ENCODE results near the gene ZNF536. TPM values are rescaled to one million over a fixed set of nuclear protein-coding genes. Genes with fewer than 3 reads are reported as not detected.
"Not testable (repeated sequence)": the region's sequence is repeated elsewhere in the genome, so short reads cannot be mapped to it uniquely, and the experiment has no call there.

Gene ZNF536
- total RNA-seq, 1 donor from 2014 or later: 11.9 TPM

- peak; percentile 56 for DNase-seq (ENCODE audit: low spot score)
- intact Hi-C loops (cut with DNase I): no loop called here
These were observed 58.1 kb downstream of the ZNF536 start for GRCh38 chr19:30430206-30430734.

GRCh38 chr19:30431591-30431990 lies 59.4 kb downstream of the ZNF536 start:
- DNase-seq (ENCODE audit: low spot score): peak; percentile 53
- intact Hi-C loops (cut with DNase I): no loop called here

DNA sequence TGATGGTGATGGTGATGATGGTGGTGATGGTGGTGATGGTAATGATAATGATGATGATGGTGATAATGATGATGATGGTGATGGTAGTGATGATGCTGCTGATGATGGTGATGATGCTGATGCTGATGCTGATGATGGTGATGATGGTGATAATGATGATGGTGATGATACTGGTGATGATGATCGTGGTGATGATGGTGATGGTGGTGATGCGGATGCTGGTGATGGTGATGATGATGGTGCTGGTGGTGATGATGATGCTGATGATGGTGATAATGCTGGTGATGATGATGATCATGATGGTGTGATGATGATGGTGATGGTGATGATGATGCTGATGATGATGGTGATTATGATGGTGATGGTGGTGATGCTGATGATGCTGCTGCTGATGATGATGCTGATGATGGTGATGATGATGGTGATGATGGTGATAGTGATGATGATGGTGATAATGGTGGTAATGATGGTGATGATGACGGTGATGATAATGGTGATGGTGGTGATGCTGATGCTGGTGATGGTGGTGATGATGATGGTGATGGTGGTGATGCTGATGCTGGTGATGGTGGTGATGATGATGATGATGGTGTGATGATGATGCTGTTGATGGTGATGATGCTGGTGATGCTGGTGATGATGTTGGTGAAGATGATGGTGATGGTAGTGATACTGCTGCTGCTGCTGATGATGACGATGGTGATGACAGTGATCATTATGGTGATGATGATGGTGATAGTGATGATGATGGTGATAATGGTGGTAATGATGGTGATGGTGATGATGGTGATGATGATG lies 62.8 kb downstream of the ZNF536 start:
- intact Hi-C loops (cut with DNase I): no loop called here
- DNase-seq (ENCODE audit: low spot score): no peak

DNA sequence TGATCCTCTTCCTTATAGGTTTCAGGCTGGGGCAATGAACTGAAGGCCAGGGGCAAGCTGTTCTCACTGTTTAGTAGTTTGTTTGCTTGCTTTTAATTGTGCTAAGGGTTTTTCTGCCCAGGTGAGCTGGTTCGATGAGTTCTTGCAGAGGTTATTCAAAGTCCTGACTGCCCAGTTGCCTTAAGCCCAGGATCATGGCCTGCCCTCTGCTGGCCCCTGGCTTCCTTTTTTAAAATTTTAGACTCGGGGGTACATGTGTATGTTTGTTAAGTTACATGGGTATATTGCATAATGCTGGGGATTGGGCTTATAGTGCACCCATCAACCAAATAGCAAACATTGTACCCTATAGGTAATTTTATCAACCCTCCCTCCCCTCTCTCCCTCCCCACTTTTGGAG lies 65.7 kb downstream of the ZNF536 start:
- intact Hi-C loops (cut with DNase I): no loop called here
- no peak for DNase-seq (ENCODE audit: low spot score)

- intact Hi-C loops (cut with DNase I): no loop called here
- DNase-seq (ENCODE audit: low spot score): no peak
These were observed 67.1 kb downstream of the ZNF536 start for GRCh38 chr19:30439310-30439709.

DNA sequence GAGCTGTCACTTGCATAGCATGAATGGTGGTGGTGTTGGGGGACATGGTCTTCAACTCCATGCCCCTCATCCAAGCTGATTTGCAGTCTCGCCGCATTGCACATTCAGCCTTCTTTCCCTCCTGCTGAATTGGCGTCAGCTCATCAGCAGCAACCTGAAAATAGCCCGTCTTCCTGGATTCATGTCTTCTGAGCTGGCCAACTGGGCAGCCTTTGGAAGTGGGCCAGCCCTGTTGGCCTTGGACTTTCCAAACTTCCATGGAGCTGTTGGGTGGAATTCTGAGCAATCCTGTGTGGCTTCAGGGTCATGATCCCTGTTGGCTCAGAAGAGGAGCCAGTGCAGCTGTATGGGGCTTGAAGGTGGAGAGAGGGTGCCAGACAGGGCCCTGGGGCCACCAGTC lies 68.8 kb downstream of the ZNF536 start:
- no peak for DNase-seq (ENCODE audit: low spot score)

DNA sequence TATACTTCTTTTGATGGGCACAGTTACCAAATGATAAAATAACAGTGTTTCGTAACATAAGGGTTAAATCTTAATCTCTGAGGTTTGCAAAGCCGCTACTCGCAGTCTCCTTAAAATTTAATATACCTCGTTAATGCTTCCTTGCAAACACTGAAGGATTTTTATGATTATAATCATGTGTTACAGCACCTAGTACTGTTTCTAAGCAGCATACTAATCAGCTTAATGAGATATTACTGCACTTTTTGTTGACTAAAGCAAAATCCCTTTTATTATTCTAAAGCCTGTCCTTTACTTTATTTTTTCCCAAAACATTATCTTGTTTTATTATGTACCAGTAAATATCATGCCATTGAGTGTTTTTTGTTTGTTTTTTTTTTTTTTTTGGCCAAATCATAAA lies 70.5 kb downstream of the ZNF536 start:
- DNase-seq (ENCODE audit: low spot score): no peak
- intact Hi-C loops (cut with DNase I): no loop called here

More for the DNA sequence above, 68.8 kb downstream of the ZNF536 start:
- intact Hi-C loops (cut with DNase I): no loop called here

DNA sequence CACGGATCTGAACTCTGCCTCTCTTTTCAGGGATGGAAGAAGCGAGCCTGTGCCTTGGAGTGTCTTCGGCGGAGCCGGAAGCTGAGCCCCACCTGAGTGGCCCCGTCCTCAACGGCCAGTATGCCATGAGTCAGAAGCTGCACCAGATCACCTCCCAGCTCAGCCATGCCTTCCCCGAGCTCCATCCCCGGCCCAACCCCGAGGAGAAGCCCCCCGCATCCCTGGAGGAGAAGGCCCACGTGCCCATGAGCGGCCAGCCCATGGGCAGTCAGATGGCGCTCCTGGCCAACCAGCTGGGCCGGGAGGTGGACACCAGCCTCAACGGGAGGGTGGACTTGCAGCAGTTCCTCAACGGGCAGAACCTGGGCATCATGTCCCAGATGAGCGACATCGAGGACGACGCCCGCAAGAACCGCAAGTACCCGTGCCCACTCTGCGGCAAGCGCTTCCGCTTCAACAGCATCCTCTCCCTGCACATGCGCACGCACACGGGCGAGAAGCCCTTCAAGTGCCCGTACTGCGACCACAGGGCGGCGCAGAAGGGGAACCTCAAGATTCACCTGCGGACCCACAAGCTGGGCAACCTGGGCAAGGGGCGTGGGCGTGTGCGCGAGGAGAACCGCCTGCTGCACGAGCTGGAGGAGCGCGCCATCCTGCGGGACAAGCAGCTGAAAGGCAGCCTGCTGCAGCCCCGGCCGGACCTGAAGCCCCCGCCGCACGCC lies 71.5 kb downstream of the ZNF536 start:
- DNase-seq (ENCODE audit: low spot score): no peak
- intact Hi-C loops (cut with DNase I): no loop called here

GRCh38 chr19:30444253-30444671 lies 72.1 kb downstream of the ZNF536 start:
- intact Hi-C loops (cut with DNase I): no loop called here
- no peak for DNase-seq (ENCODE audit: low spot score)

GRCh38 chr19:30444686-30445232 lies 72.6 kb downstream of the ZNF536 start:
- intact Hi-C loops (cut with DNase I): no loop called here

GRCh38 chr19:30445385-30445784 lies 73.2 kb downstream of the ZNF536 start:
- no peak for DNase-seq (ENCODE audit: low spot score)
- intact Hi-C loops (cut with DNase I): no loop called here

More at GRCh38 chr19:30444686-30445232, 72.6 kb downstream of the ZNF536 start:
- DNase-seq (ENCODE audit: low spot score): no peak

DNA sequence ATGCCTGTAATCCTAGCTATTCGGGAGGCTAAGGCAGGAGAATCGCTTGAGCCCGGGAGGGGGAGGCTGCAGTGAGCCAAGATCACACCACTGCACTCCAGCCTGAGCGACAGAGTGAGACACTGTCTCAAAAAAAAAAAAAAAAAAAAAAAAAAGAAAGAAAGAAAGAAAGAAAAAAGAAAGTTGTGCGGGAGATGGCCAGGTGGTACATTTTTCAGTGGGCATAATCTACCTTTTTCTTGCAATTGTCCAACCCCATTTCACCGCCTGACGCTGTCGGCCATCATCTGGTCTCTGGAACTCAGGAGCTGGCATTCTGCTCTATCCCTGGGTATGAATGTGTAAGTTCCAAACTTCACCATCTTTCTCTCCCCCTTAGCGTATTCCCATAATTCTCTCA lies 73.9 kb downstream of the ZNF536 start:
- intact Hi-C loops (cut with DNase I): not testable (repeated sequence)

GRCh38 chr19:30446850-30447552 lies 74.8 kb downstream of the ZNF536 start:
- intact Hi-C loops (cut with DNase I): no loop called here
- no peak for DNase-seq (ENCODE audit: low spot score)

More for the DNA sequence above, 73.9 kb downstream of the ZNF536 start:
- not testable (repeated sequence) for DNase-seq (ENCODE audit: low spot score)

- intact Hi-C loops (cut with DNase I): no loop called here
- no peak for DNase-seq (ENCODE audit: low spot score)
These were observed 75.3 kb downstream of the ZNF536 start for GRCh38 chr19:30447553-30447870.

- intact Hi-C loops (cut with DNase I): no loop called here
These were observed 76.3 kb downstream of the ZNF536 start for GRCh38 chr19:30448386-30449077.

DNA sequence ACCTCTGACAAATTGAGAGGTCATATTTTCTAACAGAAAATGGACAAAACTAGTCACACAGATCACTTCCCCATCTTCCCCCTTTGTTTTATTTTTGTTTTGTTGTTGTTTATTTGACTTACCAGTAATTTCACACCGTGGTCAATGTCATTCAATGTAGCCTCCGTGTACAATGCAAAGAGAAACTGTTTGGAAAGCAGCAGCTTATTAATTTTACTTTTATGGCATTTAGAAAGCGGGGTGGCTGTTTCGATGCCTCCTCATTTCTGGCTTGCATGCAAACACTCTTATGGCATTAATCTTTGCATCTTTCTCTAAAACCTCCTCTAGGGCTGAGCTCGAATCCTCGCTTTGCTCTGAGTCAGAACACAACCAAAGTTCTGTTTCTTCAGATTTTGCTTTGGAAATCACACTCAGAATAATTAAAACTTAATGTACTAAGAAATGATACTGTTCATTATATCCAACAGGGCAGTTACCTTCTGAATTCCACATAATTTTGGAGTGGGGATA lies 77.0 kb downstream of the ZNF536 start:
- intact Hi-C loops (cut with DNase I): no loop called here
- DNase-seq (ENCODE audit: low spot score): no peak

More at GRCh38 chr19:30448386-30449077, 76.3 kb downstream of the ZNF536 start:
- DNase-seq (ENCODE audit: low spot score): no peak

DNA sequence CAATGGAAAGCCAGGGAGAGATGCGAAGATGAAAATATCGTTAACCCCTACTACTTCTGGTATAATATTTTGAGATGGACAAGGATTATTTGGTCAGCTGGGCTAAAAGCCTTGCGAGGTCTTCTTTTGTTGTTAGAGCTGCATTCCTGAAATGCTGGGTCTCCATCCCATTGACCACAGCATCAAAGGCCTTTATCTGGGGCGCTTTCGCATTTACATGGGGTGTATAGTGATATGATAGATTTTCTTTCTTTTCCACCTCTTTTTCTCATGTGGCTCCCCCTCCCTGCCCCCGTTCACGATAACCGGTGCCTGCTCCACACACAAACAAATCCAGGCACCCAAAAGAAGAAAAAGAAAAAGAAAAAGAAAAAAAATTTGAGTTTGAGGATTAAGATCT lies 77.5 kb downstream of the ZNF536 start:
- intact Hi-C loops (cut with DNase I): no loop called here
- no peak for DNase-seq (ENCODE audit: low spot score)

GRCh38 chr19:30450100-30450499 lies 77.9 kb downstream of the ZNF536 start:
- intact Hi-C loops (cut with DNase I): no loop called here
- DNase-seq (ENCODE audit: low spot score): no peak

- intact Hi-C loops (cut with DNase I): no loop called here
- DNase-seq (ENCODE audit: low spot score): no peak
These were observed 78.7 kb downstream of the ZNF536 start for GRCh38 chr19:30450835-30451321.

All from cardiac septum (tissue), 1 donor.